ENCODE measurements around the gene SPATA31D1.

The SPATA31D1 gene

DNA sequence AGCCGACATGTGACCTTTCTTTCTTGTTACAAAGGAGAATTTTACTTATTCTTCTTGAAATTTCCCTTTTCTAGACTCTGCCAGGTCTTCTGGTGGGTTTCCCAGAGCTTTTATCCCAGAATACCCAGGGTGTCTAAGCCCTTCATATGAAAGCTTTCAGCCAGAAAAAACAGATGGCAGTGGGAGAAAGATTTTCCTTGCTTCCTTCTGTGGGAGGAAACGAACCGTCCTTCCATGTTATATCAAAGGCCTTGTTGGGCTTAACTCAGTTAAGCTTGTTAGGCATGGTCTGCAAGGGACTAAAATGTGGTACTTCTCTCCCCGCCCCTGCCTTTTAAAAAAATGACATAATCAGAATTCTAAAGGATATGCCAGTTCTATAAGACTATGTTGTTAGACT, 47.5 kb downstream of the SPATA31D1 start:
- H3K27me3 ChIP-seq (ENCODE audit: low read depth): no peaks in the 10 kb centered on the region; the same call in 1 of the 2 replicates
- in situ Hi-C loops (cut with MboI; ENCODE audit: low sequenced_read_pairs): no loop called here
- H3K4me3 ChIP-seq: no peak overlapping the region
- no peak for DNase-seq (ENCODE audit: low spot score in 2 of 2)
- H3K9me3 ChIP-seq: no peaks in the 10 kb centered on the region
- H3K4me1 ChIP-seq: no peaks in the 10 kb centered on the region
- H3K36me3 ChIP-seq (replicated peaks): no peaks in the 10 kb centered on the region

DNA sequence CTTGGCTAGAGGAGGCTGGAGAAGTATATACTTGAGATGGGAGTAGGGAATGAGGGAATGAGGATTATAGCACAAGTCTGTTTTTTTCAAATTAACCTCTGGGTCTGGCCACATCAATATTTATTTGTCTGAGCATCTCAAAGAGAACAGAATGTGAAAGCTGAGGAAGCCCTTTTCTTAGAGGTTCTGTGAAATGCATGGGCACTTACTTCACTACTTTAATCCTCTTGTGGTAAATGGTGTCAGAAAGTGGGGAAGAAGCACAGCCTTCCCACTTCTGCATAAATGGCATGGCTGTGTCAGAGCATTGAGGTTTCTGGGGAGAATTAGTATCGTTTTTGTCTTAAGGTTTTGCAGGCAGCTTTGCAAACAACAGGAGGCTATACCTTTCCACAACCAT, 48.6 kb downstream of the SPATA31D1 start:
- Histone ChIP-seq H3K36me3 (replicated peaks) (no peaks in the 10 kb centered on the region), H3K4me3 (no peak overlapping the region), H3K27me3 (ENCODE audit: low read depth) (no peaks in the 10 kb centered on the region; the same call in 1 of the 2 replicates), H3K4me1 (no peaks in the 10 kb centered on the region), H3K9me3 (no peaks in the 10 kb centered on the region)
- in situ Hi-C loops (cut with MboI; ENCODE audit: low sequenced_read_pairs): no loop called here
- no peak for DNase-seq (ENCODE audit: low spot score in 2 of 2)

GRCh38 chr9:82038897-82039296, 50.3 kb downstream of the SPATA31D1 start:
- H3K36me3 ChIP-seq (replicated peaks): no peaks in the 10 kb centered on the region
- no peaks in the 10 kb centered on the region for H3K9me3 ChIP-seq
- DNase-seq (ENCODE audit: low spot score in 2 of 2): no peak
- H3K27me3 ChIP-seq (ENCODE audit: low read depth): no peaks in the 10 kb centered on the region; the same call in 1 of the 2 replicates
- H3K4me1 ChIP-seq: no peaks in the 10 kb centered on the region
- in situ Hi-C loops (cut with MboI; ENCODE audit: low sequenced_read_pairs): no loop called here
- no peak overlapping the region for H3K4me3 ChIP-seq

Data from HAP-1 (cell line).